HG03342 (cell line): Measurements from ENCODE around the gene TMEM200B.
"Not testable (repeated sequence)": the region's sequence is repeated elsewhere in the genome, so short reads cannot be mapped to it uniquely, and the experiment has no call there.

Experiments used
- ATAC-seq: cut with Tn5 transposase; IDR thresholded peaks from one replicate; pipeline ENCODE4 v1.9.1; 2021; ENCODE audit warnings: mild to moderate bottlenecking, moderate library complexity; ENCODE audit not compliant: unreplicated experiment

The TMEM200B gene

GRCh38 chr1:29113413-29114117 lies 10.1 kb downstream of the TMEM200B start:
- ATAC-seq = no peak

GRCh38 chr1:29112705-29113412 lies 10.8 kb downstream of the TMEM200B start:
- ATAC-seq = no peak

- not testable (repeated sequence) for ATAC-seq
These were observed 15.7 kb downstream of the TMEM200B start for GRCh38 chr1:29108041-29108440.

GRCh38 chr1:29105822-29106221 lies 17.9 kb downstream of the TMEM200B start:
- no peak for ATAC-seq

GRCh38 chr1:29100487-29100886 lies 23.2 kb downstream of the TMEM200B start:
- ATAC-seq = no peak

GRCh38 chr1:29099286-29099685 lies 24.4 kb downstream of the TMEM200B start:
- ATAC-seq = no peak

GRCh38 chr1:29096231-29096886 lies 27.3 kb downstream of the TMEM200B start:
- no peak for ATAC-seq

GRCh38 chr1:29094954-29095353 lies 28.7 kb downstream of the TMEM200B start:
- ATAC-seq = no peak

GRCh38 chr1:29094433-29094832 lies 29.3 kb downstream of the TMEM200B start:
- ATAC-seq = no peak

GRCh38 chr1:29092704-29093103 lies 31.0 kb downstream of the TMEM200B start:
- ATAC-seq = not testable (repeated sequence)

GRCh38 chr1:29090937-29091618 lies 32.6 kb downstream of the TMEM200B start:
- no peak for ATAC-seq

GRCh38 chr1:29084196-29084521 lies 39.5 kb downstream of the TMEM200B start:
- ATAC-seq = no peak

GRCh38 chr1:29083317-29084195 lies 40.1 kb downstream of the TMEM200B start:
- no peak for ATAC-seq

GRCh38 chr1:29082519-29082918 lies 41.2 kb downstream of the TMEM200B start:
- ATAC-seq = no peak

- ATAC-seq = no peak
These were observed 42.5 kb downstream of the TMEM200B start for GRCh38 chr1:29081201-29081600.

GRCh38 chr1:29079916-29080629 lies 43.6 kb downstream of the TMEM200B start:
- not testable (repeated sequence) for ATAC-seq

GRCh38 chr1:29077155-29077554 lies 46.5 kb downstream of the TMEM200B start:
- no peak for ATAC-seq
